HEK293 (cell line): ENCODE measurements around the gene TBC1D9B.

Experiments
- CTCF ChIA-PET: fragments of 350-600 bp; formaldehyde crosslinking; extraction: SDS; loops from one replicate; lab custom pipeline; 2021; ENCODE audit warnings: antibody characterized with exemption; lab: Yijun Ruan, JAX
- POLR2A ChIA-PET: fragments of 300-600 bp; formaldehyde crosslinking; extraction: SDS; loops from one replicate; lab custom pipeline; 2020; ENCODE audit warnings: antibody characterized with exemption, inconsistent platforms; lab: Yijun Ruan, JAX
- H3K27ac ChIP-seq: fragments of 200-500 bp; sonication (Bioruptor generic); 2 replicates; pipeline ENCODE4 v1.5.1; 2014; ENCODE audit warnings: low read depth, low read length, control low read depth, inconsistent platforms; ENCODE audit errors: extremely low read depth
- H3K36me3 ChIP-seq, 2 experiments: fragments of 200-500 bp in 1 of 2; sonication (Bioruptor generic) in 1 of 2; 1 replicate in 1 of 2; 2 replicates in 1 of 2; pipeline ENCODE4 v1.5.1; 2014 to 2017; ENCODE audit warnings: inconsistent platforms in 2 of 2, low read length in 2 of 2; ENCODE audit not compliant: control insufficient read depth in 2 of 2, insufficient read depth in 1 of 2
- H3K4me1 ChIP-seq: fragments of 200-500 bp; sonication (Bioruptor generic); 2 replicates; pipeline ENCODE4 v1.5.1; 2014; ENCODE audit warnings: mild to moderate bottlenecking, low read length, inconsistent platforms; ENCODE audit not compliant: control insufficient read depth, insufficient read depth
- H3K4me3 ChIP-seq: 2 replicates; pipeline ENCODE4 v1.5.1; 2011; ENCODE audit warnings: low read depth, mild to moderate bottlenecking, control low read depth, low read length, moderate library complexity
- H3K9me3 ChIP-seq: fragments of 200-500 bp; sonication (Bioruptor generic); 2 replicates; pipeline ENCODE4 v1.5.1; 2014; ENCODE audit warnings: low read depth, low read length, inconsistent platforms; ENCODE audit not compliant: control insufficient read depth, insufficient read depth
- BCL11A ChIP-seq: fragments of 450-650 bp; formaldehyde crosslinking; IDR thresholded peaks from 2 replicates; pipeline ENCODE4 v1.5.1; 2016; ENCODE audit warnings: low read depth, missing biosample characterization, missing genetic modification characterization
- GLIS2 ChIP-seq: fragments of 450-650 bp; formaldehyde crosslinking; IDR thresholded peaks from 2 replicates; pipeline ENCODE4 v1.5.1; 2016; ENCODE audit warnings: missing biosample characterization, missing genetic modification characterization
- ZBTB49 ChIP-seq: fragments of 450-650 bp; formaldehyde crosslinking; IDR thresholded peaks from 2 replicates; pipeline ENCODE4 v1.5.1; 2016; ENCODE audit warnings: missing biosample characterization, missing genetic modification characterization, low read depth
- ZFP37 ChIP-seq: fragments of 450-650 bp; formaldehyde crosslinking; IDR thresholded peaks from 2 replicates; pipeline ENCODE4 v1.5.1; 2016; ENCODE audit warnings: missing biosample characterization, missing genetic modification characterization
- ZNF112 ChIP-seq: fragments of 450-650 bp; formaldehyde crosslinking; IDR thresholded peaks from 2 replicates; pipeline ENCODE4 v1.5.0; 2017; ENCODE audit warnings: missing biosample characterization, missing genetic modification characterization
- ZNF148 ChIP-seq: fragments of 450-650 bp; formaldehyde crosslinking; IDR thresholded peaks from 2 replicates; pipeline ENCODE4 v1.5.0; 2017; ENCODE audit warnings: missing biosample characterization, missing genetic modification characterization, borderline replicate concordance
- ZNF239 ChIP-seq: fragments of 450-650 bp; formaldehyde crosslinking; IDR thresholded peaks from 2 replicates; pipeline ENCODE4 v1.5.1; 2016; ENCODE audit warnings: missing biosample characterization, missing genetic modification characterization
- ZNF266 ChIP-seq: fragments of 450-650 bp; formaldehyde crosslinking; IDR thresholded peaks from 2 replicates; pipeline ENCODE4 v1.5.1; 2016; ENCODE audit warnings: missing biosample characterization, missing genetic modification characterization, low read depth
- ZNF324 ChIP-seq: fragments of 450-650 bp; formaldehyde crosslinking; IDR thresholded peaks from 2 replicates; pipeline ENCODE4 v1.5.1; 2016; ENCODE audit warnings: missing biosample characterization, missing genetic modification characterization
- ZNF416 ChIP-seq: fragments of 450-650 bp; formaldehyde crosslinking; IDR thresholded peaks from 2 replicates; pipeline ENCODE4 v1.5.1; 2016; ENCODE audit warnings: missing biosample characterization, missing genetic modification characterization
- ZNF423 ChIP-seq: fragments of 450-650 bp; formaldehyde crosslinking; IDR thresholded peaks from 2 replicates; pipeline ENCODE4 v1.5.1; 2016; ENCODE audit warnings: missing biosample characterization, missing genetic modification characterization
- ZNF473 ChIP-seq: fragments of 450-650 bp; formaldehyde crosslinking; IDR thresholded peaks from 2 replicates; pipeline ENCODE4 v1.5.1; 2017; ENCODE audit warnings: missing biosample characterization, missing genetic modification characterization
- ZNF510 ChIP-seq: fragments of 450-650 bp; formaldehyde crosslinking; IDR thresholded peaks from 2 replicates; pipeline ENCODE4 v1.5.1; 2018; ENCODE audit warnings: mild to moderate bottlenecking, missing genetic modification characterization, missing biosample characterization; ENCODE audit not compliant: insufficient replicate concordance
- ZNF518A ChIP-seq: fragments of 450-650 bp; formaldehyde crosslinking; conservative IDR thresholded peaks from 2 replicates; pipeline ENCODE4 v1.5.1; 2016; ENCODE audit warnings: low read depth, missing biosample characterization, missing genetic modification characterization
- ZNF530 ChIP-seq: fragments of 450-650 bp; formaldehyde crosslinking; IDR thresholded peaks from 2 replicates; pipeline ENCODE4 v1.5.1; 2016; ENCODE audit warnings: low read depth, missing biosample characterization, missing genetic modification characterization
- ZNF654 ChIP-seq: fragments of 450-650 bp; formaldehyde crosslinking; IDR thresholded peaks from 2 replicates; pipeline ENCODE4 v1.5.1; 2016; ENCODE audit warnings: low read depth, missing biosample characterization, missing genetic modification characterization
- ZNF704 ChIP-seq: fragments of 450-650 bp; formaldehyde crosslinking; IDR thresholded peaks from 2 replicates; pipeline ENCODE4 v1.5.1; 2016; ENCODE audit warnings: missing biosample characterization, missing genetic modification characterization
- ZSCAN23 ChIP-seq: fragments of 450-650 bp; formaldehyde crosslinking; IDR thresholded peaks from 2 replicates; pipeline ENCODE4 v1.5.1; 2016; ENCODE audit warnings: missing biosample characterization, missing genetic modification characterization
- TF ChIP-seq, protein P1 (sequence below): fragments of 450-650 bp; formaldehyde crosslinking; IDR thresholded peaks from 2 replicates; pipeline ENCODE4 v1.5.1; 2017; ENCODE audit warnings: missing biosample characterization, missing genetic modification characterization
- TF ChIP-seq, protein P2 (sequence below): fragments of 450-650 bp; formaldehyde crosslinking; IDR thresholded peaks from 2 replicates; pipeline ENCODE4 v1.5.1; 2016; ENCODE audit warnings: missing biosample characterization, missing genetic modification characterization

TBC1D9B gene

DNA sequence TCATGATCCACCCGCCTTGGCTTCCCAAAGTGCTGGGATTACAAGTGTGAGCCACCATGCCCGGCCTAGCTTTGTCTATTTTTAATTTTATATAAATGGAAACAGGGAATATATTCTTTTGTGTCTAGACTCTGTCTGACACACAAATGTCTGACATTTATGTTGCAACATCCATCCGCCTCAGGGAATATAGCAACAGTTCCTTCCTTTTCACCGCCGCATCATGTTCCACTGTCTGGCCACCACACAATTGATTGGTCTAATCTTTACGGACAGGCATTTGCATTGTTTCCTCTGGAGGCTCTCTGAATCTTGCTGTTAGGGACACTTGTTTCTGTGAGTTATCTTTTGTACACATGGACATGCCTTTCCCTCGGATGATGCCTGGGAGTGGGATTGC is 20.1 kb upstream of the TBC1D9B start (continued):
- no peak for TF ChIP-seq GLIS2 (tag by site-specific recombination)
- no peak for TF ChIP-seq ZNF704 (tag by site-specific recombination)
- TF ChIP-seq, protein P1, sequence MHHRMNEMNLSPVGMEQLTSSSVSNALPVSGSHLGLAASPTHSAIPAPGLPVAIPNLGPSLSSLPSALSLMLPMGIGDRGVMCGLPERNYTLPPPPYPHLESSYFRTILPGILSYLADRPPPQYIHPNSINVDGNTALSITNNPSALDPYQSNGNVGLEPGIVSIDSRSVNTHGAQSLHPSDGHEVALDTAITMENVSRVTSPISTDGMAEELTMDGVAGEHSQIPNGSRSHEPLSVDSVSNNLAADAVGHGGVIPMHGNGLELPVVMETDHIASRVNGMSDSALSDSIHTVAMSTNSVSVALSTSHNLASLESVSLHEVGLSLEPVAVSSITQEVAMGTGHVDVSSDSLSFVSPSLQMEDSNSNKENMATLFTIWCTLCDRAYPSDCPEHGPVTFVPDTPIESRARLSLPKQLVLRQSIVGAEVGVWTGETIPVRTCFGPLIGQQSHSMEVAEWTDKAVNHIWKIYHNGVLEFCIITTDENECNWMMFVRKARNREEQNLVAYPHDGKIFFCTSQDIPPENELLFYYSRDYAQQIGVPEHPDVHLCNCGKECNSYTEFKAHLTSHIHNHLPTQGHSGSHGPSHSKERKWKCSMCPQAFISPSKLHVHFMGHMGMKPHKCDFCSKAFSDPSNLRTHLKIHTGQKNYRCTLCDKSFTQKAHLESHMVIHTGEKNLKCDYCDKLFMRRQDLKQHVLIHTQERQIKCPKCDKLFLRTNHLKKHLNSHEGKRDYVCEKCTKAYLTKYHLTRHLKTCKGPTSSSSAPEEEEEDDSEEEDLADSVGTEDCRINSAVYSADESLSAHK (tag by site-specific recombination), result no peak

GRCh38 chr5:179926657-179927056 is 19.0 kb upstream of the TBC1D9B start:
- Histone ChIP-seq H3K9me3 (no peaks in the 10 kb centered on the region), H3K27ac (no peak overlapping the region), H3K4me3 (no peak overlapping the region), H3K4me1 (no peaks in the 10 kb centered on the region), H3K36me3 (no peaks in the 10 kb centered on the region)
- POLR2A ChIA-PET, result no interaction called here
- CTCF ChIA-PET, result no interaction called here
- TF ChIP-seq ZNF324 (tag by site-specific recombination), result no peak
- no peak for TF ChIP-seq ZNF518A
- no peak for TF ChIP-seq ZBTB49
- no peak for TF ChIP-seq ZSCAN23
- TF ChIP-seq, protein P2, sequence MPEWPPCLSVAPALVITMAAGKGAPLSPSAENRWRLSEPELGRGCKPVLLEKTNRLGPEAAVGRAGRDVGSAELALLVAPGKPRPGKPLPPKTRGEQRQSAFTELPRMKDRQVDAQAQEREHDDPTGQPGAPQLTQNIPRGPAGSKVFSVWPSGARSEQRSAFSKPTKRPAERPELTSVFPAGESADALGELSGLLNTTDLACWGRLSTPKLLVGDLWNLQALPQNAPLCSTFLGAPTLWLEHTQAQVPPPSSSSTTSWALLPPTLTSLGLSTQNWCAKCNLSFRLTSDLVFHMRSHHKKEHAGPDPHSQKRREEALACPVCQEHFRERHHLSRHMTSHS (tag by site-specific recombination), result no peak
- TF ChIP-seq ZNF530, result no peak
- no peak for TF ChIP-seq ZNF416
- TF ChIP-seq ZNF423 (tag by site-specific recombination), result no peak
- no peak for TF ChIP-seq BCL11A (tag by site-specific recombination)
- TF ChIP-seq ZFP37 (tag by site-specific recombination), result no peak
- TF ChIP-seq ZNF148, result no peak
- TF ChIP-seq ZNF266, result no peak
- no peak for TF ChIP-seq ZNF510 (tag by site-specific recombination)
- no peak for TF ChIP-seq ZNF654 (tag by site-specific recombination)
- TF ChIP-seq ZNF112 (tag by site-specific recombination), result no peak
- no peak for TF ChIP-seq ZNF239 (tag by site-specific recombination)
- no peak for TF ChIP-seq ZNF473
